WERI-Rb-1 (cell line): Measurements from ENCODE around the gene SLIT3.

Source experiments
- DNase-seq: peaks from one replicate; pipeline ENCODE4 v3.0.0-alpha.2; 2020
- H3K27ac ChIP-seq: fragments of 250-450 bp; sonication (Bioruptor Pico); 2 replicates; pipeline ENCODE4 v1.5.1; 2020; ENCODE audit warnings: mild to moderate bottlenecking, moderate library complexity
- H3K27me3 ChIP-seq: fragments of 250-450 bp; sonication (Bioruptor Pico); 2 replicates; pipeline ENCODE4 v1.5.1; 2021; ENCODE audit warnings: mild to moderate bottlenecking, low read depth, moderate library complexity; ENCODE audit not compliant: insufficient read depth, severe bottlenecking
- H3K36me3 ChIP-seq: fragments of 250-450 bp; sonication (Bioruptor Pico); 2 replicates; pipeline ENCODE4 v1.5.1; 2020; ENCODE audit warnings: mild to moderate bottlenecking, moderate library complexity
- H3K4me3 ChIP-seq: 2 replicates; pipeline ENCODE4 v1.5.1; 2011; ENCODE audit warnings: low read depth, mild to moderate bottlenecking, control low read depth, low read length
- H3K9me3 ChIP-seq: fragments of 250-450 bp; sonication (Bioruptor Pico); 2 replicates; pipeline ENCODE4 v1.5.1; 2021; ENCODE audit warnings: mild to moderate bottlenecking, moderate library complexity; ENCODE audit not compliant: severe bottlenecking
- TF ChIP-seq, protein P1 (sequence below): IDR thresholded peaks from 2 replicates; pipeline ENCODE4 v1.5.1; 2011; ENCODE audit warnings: low read depth, mild to moderate bottlenecking, control low read depth, inconsistent platforms, low read length

SLIT3 gene

DNA sequence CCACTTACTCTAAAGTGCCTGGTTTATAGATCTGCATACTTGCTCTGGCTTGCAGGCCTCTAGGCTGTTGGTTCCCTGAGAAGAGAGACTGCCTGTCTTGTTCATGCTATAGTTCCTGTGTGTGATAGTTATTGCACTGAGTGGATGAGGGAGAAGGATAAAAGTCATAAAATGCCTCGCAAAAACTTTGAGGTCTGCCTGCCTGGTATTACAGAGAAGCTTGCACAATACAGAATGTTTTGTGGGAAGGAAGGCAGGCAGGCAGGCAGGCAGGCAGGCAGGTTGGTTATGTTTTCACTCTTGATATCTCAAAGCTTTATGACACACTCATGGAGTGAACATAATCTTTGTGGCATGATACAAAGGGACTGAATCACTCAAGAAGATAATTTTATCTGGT, 287.1 kb downstream of the SLIT3 start:
- Histone ChIP-seq H3K9me3 (no peaks in the 10 kb centered on the region), H3K36me3 (no peaks in the 10 kb centered on the region), H3K27ac (no peak overlapping the region), H3K4me3 (no peak overlapping the region), H3K27me3 (peaks cover 81% of the 10 kb centered on the region)
- TF ChIP-seq, protein P1, sequence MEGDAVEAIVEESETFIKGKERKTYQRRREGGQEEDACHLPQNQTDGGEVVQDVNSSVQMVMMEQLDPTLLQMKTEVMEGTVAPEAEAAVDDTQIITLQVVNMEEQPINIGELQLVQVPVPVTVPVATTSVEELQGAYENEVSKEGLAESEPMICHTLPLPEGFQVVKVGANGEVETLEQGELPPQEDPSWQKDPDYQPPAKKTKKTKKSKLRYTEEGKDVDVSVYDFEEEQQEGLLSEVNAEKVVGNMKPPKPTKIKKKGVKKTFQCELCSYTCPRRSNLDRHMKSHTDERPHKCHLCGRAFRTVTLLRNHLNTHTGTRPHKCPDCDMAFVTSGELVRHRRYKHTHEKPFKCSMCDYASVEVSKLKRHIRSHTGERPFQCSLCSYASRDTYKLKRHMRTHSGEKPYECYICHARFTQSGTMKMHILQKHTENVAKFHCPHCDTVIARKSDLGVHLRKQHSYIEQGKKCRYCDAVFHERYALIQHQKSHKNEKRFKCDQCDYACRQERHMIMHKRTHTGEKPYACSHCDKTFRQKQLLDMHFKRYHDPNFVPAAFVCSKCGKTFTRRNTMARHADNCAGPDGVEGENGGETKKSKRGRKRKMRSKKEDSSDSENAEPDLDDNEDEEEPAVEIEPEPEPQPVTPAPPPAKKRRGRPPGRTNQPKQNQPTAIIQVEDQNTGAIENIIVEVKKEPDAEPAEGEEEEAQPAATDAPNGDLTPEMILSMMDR: no peak
- no peak for DNase-seq

DNA sequence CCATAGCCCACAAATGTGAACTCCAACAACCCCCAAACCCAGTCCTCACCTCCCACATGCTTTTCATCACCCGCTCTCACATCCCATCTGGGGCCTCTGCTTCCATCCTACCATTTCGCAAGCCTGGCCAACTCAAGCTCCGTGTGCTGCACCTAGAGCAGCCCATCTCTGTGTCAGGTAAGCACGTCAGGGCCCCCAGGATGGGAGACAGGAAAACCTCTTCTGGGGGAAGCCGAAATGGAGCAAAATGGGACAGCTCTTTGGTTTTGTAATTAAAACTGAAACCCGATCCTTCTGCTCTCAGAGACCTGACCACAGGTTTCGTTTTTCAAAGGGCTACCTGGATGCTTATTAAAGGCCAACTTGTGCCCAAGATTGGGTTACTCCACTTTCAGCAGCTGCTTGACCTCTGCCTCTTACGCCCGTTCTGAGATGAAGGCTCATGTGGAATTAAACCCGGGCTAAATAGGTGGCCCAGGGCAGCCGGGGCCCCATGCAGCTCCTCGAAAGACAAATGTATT, 287.7 kb downstream of the SLIT3 start:
- TF ChIP-seq, protein P1: no peak
- Histone ChIP-seq H3K36me3 (no peaks in the 10 kb centered on the region), H3K27ac (no peak overlapping the region), H3K9me3 (no peaks in the 10 kb centered on the region), H3K4me3 (no peak overlapping the region), H3K27me3 (peaks cover 80% of the 10 kb centered on the region)
- DNase-seq: no peak

DNA sequence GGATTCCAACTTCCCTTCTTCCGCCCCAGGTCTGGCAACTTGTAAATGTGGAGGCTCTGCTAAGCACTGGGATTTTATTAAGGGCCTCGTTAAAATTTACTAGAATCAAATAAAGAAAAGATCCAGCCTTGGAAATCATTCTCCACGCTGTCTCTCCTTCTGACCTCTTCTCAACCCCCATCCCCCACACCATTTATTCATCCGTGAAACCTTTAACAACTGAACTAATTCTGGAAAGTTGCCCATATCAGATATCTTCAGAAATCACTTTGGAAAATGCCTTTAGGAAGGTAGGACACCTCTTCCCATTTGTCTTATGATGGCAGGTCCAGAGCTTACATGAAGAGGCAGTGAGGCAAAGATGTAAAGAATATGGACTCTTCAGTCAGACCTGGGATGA, 288.5 kb downstream of the SLIT3 start:
- DNase-seq: no peak
- Histone ChIP-seq H3K36me3 (no peaks in the 10 kb centered on the region), H3K27ac (no peak overlapping the region), H3K9me3 (no peaks in the 10 kb centered on the region), H3K27me3 (peaks cover 79% of the 10 kb centered on the region), H3K4me3 (no peak overlapping the region)
- TF ChIP-seq, protein P1: no peak

DNA sequence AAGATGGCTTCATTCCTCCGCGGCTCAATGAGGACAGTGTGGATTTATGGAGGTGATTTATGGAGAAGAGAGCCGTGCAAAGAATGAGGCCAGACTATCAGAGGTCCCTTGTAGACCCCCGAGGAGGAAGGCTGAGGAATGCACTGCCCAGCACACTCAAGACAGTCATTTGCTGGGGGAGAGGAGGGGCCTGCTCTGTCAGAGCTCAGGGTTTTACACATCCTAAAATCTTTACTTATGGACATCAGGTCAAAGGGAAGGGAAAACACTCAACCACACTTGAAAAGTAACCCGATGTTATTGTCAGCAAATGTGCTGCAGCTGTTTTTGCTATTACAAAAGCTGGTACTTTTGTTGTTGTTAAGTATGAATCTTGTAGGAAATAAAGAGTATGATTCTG, 289.5 kb downstream of the SLIT3 start:
- TF ChIP-seq, protein P1: no peak
- H3K27ac ChIP-seq: no peak overlapping the region
- H3K9me3 ChIP-seq: no peaks in the 10 kb centered on the region
- no peaks in the 10 kb centered on the region for H3K36me3 ChIP-seq
- no peak for DNase-seq
- H3K4me3 ChIP-seq: no peak overlapping the region
- peaks cover 77% of the 10 kb centered on the region for H3K27me3 ChIP-seq

DNA sequence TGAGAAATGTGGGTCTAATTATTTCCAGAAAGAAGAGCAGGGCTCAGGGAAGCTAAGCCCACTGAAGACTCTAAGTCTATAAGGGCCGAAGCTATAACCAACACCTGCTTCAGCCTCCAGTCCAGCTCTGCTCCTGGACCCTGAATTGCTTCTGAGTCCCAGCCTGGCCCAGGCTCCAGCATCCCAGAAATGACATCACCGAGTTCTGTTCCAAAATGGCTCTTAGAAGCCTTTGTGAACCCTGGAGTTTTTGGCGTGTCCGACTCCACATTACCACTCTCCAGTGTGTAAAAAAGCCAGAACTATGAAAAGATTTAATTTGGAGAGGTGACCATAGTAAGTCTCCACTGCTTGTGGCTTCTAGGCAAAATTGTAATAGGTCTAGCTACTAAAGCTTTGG, 289.9 kb downstream of the SLIT3 start:
- no peak overlapping the region for H3K4me3 ChIP-seq
- H3K27me3 ChIP-seq: peaks cover 78% of the 10 kb centered on the region

More for the DNA sequence above, 289.9 kb downstream of the SLIT3 start:
- no peaks in the 10 kb centered on the region for H3K36me3 ChIP-seq
- H3K27ac ChIP-seq: no peak overlapping the region
- DNase-seq: no peak
- no peaks in the 10 kb centered on the region for H3K9me3 ChIP-seq
- TF ChIP-seq, protein P1: no peak
